ENCODE measurements around the gene TEAD4.
"Not testable (repeated sequence)": the region's sequence is repeated elsewhere in the genome, so short reads cannot be mapped to it uniquely, and the experiment has no call there.

TEAD4 gene

GRCh38 chr12:3054374-3054773 is 95.2 kb downstream of the TEAD4 start:
- no peak for DNase-seq

GRCh38 chr12:3055026-3055703 is 96.0 kb downstream of the TEAD4 start:
- no peak for DNase-seq

- DNase-seq: no peak
These were observed 96.7 kb downstream of the TEAD4 start for GRCh38 chr12:3055704-3056467.

GRCh38 chr12:3061059-3061458 is 101.9 kb downstream of the TEAD4 start:
- no peak for DNase-seq

GRCh38 chr12:3061501-3062215 is 102.5 kb downstream of the TEAD4 start:
- DNase-seq: no peak

- no peak for DNase-seq
These were observed 106.1 kb downstream of the TEAD4 start for GRCh38 chr12:3065300-3065699.

GRCh38 chr12:3065846-3066245 is 106.6 kb downstream of the TEAD4 start:
- DNase-seq: not testable (repeated sequence)

GRCh38 chr12:3069714-3070113 is 110.5 kb downstream of the TEAD4 start:
- no peak for DNase-seq

- no peak for DNase-seq
These were observed 111.9 kb downstream of the TEAD4 start for GRCh38 chr12:3071107-3071506.

- DNase-seq: no peak
These were observed 112.5 kb downstream of the TEAD4 start for GRCh38 chr12:3071710-3072109.

- peak; percentile 84 for DNase-seq
These were observed 114.4 kb downstream of the TEAD4 start for GRCh38 chr12:3073438-3074250.

GRCh38 chr12:3075315-3075714 is 116.1 kb downstream of the TEAD4 start:
- no peak for DNase-seq

- DNase-seq: peak; percentile 39
These were observed 117.8 kb downstream of the TEAD4 start, which contains the start of gene TSPAN9 for GRCh38 chr12:3076730-3077571. Gene TSPAN9 (plus strand): TSS chr12:3077379. CDS start chr12:3201194, 123,815 bp downstream.

GRCh38 chr12:3077572-3078081 is 118.4 kb downstream of the TEAD4 start:
- no peak for DNase-seq

GRCh38 chr12:3078086-3078820 is 119.1 kb downstream of the TEAD4 start:
- DNase-seq: no peak

GRCh38 chr12:3081091-3081490 is 121.9 kb downstream of the TEAD4 start:
- no peak for DNase-seq

- no peak for DNase-seq
These were observed 122.7 kb downstream of the TEAD4 start for GRCh38 chr12:3081886-3082285.

- no peak for DNase-seq
These were observed 124.2 kb downstream of the TEAD4 start for GRCh38 chr12:3083241-3083920.

GRCh38 chr12:3083921-3084347 is 124.7 kb downstream of the TEAD4 start:
- DNase-seq: no peak

GRCh38 chr12:3084742-3085141 is 125.5 kb downstream of the TEAD4 start:
- DNase-seq: no peak

Data from activated CD4-positive, alpha-beta T cell treated with anti-CD3 and anti-CD28 coated beads, Interleukin-2, amount 50 U/mL, for 16 hours (primary cell).